HG02571 (cell line): ENCODE results near the gene HMGCL.
A peak's percentile ranks its signal among the peaks of the same experiment; 100 is the strongest.
"Not testable (repeated sequence)": the region's sequence is repeated elsewhere in the genome, so short reads cannot be mapped to it uniquely, and the experiment has no call there.

ENCODE experiments used
- ATAC-seq: cut with Tn5 transposase; IDR thresholded peaks from one replicate; pipeline ENCODE4 v1.9.1; 2021; ENCODE audit warnings: mild to moderate bottlenecking, moderate library complexity; ENCODE audit not compliant: unreplicated experiment

The HMGCL gene

DNA sequence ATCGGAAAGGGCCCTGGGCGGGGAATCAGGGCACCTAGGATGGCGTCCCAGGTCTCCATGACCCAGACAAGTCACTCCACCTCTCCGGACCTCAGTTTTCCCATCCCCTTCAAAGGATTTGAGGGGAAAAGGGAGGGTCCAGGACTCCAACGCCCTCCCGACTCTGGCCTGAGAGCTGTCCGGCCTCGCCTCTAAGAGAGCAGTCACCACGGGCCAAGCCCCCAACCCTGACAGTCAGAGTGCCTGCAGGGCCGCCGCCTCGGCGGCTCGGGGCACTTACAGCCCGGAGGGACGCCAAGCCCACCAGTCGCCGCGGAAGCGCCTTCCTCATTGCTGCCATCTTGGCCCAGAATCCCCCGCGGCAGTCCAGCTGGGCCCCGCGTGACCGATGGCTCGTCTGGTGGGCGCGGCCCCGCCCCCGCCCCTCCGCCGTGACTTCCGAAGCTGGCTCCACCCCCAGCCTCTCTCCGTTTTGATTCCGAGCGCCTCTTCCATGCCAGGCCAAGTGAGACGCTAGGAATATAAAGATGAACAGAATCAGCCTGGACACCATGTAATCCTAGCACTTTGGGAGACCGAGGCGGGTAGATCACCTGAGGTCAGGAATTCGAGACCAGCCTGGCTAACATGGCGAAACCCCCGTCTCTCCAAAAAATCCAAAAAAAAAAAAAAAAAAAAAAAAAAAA lies at the start of gene HMGCL:
TSS of gene HMGCL (minus strand) at position 354 of the 686 bp plus-strand sequence. CDS start at position 340, 14 bp downstream.
- ATAC-seq = peak; percentile 80

DNA sequence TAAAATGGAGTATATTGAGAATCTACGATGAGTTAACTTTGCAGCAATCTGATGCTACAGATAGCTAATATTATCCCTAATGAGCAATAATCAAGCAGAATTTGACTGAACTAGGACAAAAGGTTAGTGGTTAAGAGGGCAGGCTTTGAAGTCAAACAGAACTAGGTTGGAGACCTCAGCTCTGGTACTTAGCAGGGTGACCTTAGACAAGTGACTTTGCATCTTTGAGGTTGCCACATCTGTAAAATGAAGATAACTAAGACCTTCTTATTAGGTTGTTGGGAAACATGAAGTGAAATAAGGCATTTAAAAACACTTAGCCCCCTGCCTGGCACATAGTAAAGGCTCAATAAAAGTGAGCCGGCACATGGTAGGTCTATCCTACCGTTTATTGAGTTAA lies 47.2 kb upstream of the HMGCL start:
- no peak for ATAC-seq

DNA sequence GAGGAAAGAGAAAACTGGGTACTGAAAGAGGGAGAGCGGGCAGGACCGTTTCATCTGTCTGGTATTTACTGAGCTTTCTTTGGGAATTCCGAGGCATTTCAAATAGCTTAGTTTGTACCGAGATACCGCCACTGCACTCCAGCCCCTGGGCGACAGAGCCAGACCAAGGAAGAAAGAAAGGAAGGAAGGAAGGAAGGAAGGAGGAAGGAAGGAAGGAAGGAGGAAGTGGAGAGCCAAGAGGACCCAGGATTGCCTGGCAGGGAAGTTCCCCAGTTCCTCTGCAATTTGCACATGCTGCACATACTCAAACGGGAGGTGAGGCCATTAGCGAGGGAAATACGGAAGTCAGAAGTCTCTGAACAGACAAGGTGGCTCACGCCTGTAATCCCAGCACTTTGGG lies 43.8 kb upstream of the HMGCL start:
- no peak for ATAC-seq

DNA sequence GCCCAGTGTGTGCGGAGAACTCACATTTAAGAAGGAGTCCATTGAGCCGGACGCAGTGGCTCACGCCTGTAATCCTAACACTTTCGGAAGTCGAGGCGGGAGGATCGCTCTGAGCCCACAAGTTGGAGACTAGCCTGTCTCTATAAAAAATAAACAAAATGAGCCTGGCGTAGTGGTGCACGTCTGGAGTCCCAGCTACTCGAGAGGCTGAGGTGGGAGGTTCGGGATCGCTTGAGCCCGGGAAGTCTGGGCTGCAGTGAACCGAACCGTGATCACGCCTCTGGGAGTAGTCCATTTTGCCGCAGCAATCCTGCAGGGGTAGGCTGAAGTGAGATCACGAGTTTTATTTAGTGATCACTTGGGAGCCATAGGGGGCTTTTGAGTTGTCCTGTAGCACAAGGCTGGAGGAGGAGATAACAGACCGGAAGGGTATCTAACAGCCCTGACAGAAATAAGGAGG lies 43.4 kb upstream of the HMGCL start:
- ATAC-seq = no peak

DNA sequence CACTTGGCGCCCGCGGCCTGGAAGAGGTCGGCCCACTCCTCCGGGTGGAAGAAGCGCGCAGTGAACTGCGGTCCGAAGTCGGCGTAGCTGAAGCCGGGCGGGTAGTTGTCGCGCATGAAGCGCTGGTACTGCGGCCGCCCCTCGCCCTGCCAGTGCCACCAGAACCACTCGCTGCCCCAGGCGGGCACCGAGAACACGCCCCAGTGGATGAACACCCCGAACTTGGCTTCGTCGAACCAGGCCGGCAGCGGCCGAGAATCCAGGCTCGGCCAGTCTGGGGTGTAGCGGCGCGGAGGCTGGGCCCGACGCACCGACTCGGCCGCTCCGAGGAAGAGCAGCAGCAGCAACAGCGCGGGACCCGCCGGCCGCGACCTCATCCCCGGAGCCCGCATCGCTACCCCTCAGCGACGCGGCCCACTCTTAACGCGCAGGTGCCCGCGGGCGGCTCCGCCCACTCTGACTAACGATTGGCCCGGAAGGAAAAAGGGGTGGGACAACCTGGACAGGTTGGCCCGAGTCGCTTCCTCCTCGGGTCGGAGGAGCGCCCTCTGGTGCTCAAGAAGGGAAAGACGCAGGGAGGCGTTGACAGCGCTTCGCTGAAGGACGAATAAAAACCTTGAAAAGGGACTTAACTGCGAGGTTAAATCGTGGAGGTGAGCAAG lies 42.8 kb upstream of the HMGCL start, which contains the start of gene FUCA1:
TSS of gene FUCA1 (minus strand) at position 396 of the 662 bp plus-strand sequence. CDS start at position 392, 4 bp downstream.
- ATAC-seq = peak; percentile 95

DNA sequence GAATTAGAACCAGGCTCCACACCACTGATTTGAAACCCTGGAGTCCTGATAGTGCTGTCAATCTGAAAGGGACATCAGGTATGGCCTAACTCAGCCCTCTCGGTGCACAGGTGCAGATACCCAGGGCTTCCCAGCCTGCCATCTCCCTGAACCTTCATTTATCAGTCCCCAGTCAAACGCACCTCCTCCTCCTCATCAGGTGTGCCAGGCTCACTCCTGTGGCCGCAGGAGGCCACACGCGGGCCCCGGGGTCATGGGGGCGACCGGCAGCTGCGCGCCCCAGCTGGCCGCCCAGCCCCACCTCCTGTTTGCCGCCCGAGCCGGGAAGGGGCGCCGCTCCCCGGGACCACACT lies 42.3 kb upstream of the HMGCL start:
- ATAC-seq = no peak

DNA sequence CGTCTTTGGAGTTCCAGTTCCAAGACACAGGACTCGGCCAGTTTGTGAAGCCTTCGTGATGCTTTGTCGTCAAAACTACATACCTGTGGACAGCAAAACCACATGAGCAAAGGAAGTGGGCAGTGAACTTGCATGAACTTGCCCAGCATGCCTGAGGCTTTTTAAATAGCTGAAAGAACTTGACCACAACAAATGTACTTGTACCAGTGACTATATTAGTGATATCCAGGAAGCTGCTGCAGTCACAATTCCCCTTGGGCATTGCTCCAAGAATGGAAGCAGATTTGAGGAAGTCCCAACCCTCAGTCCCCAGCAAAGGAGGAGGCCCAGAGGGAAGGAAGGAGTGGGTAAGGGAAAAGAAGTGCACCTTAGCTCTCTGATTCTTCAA lies 40.3 kb upstream of the HMGCL start:
- ATAC-seq = no peak

DNA sequence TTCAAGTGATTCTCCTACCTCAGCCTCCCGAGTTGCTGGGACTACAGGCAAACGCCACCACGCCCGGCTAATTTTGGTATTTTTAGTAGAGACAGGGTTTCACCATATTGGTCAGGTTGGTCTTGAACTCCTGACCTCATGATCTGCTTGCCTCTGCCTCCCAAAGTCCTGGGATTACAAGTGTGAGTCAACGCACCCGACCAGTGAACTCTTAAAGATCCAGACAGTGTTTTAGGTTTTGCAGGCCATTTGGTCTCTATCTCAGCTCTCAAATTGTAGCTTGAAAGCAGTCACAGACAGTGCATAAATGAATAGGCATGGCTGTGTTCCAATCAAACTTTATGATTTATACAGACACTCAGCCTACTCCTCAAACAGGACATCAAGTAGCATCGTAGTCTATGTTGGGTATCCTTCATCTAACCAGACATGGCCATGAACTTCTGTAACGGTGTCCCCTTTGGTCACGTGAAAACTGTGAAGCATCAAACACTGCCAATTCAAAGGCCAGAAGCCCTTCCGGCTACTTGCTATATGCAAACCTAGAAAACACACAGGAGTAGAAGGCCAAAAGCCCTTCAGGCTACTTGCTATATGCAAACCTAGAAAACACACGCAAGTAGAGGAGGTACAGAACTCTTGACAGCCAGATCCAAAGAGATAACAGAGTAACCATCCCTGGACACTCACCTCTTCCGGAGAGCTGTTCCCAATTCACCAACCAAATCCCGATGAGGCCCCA lies 39.7 kb upstream of the HMGCL start:
- no peak for ATAC-seq

DNA sequence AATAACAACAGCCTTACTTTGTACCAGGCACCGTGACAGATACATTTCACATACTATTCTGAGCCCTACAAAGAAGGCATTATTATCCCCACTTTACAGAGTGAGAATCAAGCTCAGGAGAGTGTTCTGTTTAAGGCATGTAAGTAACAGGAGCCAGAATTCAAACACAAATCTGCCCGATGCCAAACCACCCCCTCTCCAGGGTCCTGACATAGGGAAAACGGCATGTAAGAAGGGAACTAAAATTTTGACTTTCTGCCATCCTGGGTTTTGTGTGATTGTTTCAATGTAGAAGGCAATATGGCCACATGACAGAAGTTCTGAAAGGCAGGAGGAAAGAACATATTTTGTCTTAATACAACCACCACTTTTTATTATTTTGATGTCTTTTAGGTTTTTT lies 37.4 kb upstream of the HMGCL start:
- no peak for ATAC-seq

DNA sequence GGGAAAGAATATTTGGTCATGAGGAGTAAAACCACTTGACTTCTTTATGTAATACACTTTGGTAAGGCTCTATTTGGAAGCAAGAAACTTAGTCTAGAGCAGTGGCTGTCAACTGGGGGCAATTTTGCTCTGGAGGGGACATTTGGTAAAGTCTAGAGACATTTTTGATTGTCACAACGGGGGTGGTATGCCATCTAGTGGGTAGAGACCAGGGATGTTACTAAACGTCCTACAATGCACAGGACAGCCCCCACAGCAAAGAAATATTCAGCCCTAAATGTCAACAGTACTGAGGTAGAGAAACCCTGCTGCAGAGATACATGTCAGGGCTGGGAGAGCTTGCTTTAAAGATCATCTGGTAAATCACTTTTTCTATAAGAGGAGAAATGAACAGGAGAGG lies 29.3 kb upstream of the HMGCL start:
- no peak for ATAC-seq

DNA sequence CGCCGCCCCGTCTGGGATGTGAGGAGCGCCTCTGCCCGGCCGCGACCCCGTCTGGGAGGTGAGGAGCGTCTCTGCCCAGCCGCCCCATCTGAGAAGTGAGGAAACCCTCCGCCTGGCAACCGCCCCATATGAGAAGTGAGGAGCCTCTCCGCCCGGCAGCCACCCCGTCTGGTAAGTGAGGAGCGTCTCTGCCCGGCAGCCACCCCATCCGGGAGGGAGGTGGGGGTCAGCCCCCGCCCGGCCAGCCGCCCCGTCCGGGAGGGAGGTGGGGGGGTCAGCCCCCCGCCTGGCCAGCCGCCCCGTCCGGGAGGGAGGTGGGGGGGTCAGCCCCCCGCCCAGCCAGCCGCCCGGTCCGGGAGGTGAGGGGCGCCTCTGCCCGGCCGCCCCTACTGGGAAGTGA lies 27.9 kb upstream of the HMGCL start:
- not testable (repeated sequence) for ATAC-seq

DNA sequence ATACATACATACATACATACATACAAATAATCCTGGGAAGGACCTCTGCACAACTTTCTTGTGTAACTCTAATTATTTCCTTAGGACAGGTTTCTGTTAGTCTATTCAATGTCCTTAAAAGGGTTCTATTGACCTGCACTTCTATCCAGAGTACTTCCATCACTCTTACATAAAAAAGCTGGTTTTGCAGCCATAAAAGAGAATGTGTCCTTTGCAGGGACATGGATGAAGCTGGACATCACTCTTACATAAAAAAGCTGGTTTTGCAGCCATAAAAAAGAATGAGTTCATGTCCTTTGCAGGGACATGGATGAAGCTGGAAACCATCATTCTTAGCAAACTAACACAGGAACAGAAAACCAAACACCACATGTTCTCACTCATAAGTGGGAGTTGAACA lies 26.2 kb upstream of the HMGCL start:
- ATAC-seq = not testable (repeated sequence)

DNA sequence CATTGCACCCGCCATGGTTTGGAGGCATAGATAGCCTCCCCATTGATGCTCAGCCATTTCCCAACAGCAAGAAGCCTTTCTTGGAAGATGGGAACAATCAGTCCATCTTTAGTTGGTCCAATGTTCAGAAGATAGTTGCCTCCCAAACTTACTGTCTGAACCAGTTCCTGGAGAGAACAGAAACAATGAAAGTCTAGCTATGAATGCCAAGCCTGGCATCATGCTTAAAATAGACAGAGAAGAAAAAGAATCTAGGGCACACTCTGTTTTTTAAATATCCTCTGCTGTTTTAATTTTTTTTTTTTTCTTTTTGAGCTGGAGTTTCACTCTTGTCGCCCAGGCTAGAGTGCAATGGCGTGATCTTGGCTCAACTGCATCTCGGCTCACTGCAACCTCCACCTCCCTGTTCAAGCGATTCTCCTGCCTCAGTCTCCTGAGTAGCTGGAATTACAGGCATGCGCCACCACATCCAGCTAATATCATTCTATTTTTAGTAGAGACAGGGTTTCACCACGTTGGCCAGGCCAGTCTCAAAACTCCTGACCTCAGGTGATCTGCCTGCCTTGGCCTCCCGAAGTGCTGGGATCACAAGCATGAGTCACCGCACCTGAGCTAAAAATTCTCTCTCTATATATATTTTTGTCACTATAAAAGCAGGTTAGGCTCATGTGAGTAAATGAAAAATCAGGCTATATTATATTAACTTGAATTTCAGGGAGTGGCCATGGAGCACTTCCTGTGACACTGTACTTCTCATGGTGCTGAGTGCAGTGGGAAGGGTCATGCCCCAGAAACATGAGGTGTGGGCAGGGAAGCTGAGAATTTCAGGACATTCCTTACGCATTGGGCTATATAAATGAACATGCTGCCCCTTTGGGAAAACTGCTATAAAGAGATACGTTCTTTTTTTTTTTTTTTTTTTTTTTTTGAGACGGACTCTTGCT lies 23.7 kb upstream of the HMGCL start:
- ATAC-seq = no peak

DNA sequence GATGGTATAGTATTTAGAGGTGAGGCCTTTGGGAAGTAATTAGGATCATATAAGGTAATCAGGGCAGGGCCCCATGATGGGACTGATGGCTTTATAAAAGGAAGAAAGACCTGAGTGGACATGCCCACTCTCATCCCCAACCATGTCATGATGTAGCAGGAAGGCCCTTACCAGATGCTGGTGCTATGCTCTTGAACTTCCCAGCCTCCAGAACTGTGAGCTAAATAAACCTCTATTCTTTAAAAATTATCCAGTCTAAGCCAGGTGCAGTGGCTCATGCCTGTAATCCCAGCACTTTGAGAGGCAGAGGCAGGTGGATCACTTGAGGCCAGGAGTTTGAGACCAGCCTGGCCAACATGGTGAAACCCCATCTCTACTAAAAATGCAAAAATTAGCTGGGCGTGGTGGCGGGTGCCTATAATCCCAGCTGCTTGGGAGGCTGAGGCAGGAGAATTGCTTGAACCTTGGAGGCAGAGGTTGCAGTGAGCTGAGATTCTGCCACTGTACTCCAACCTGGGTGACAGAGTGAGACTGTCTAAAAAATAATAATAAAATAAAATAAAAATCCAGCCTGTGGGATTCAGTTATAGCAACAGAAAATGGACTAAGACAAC lies 22.4 kb upstream of the HMGCL start:
- not testable (repeated sequence) for ATAC-seq

DNA sequence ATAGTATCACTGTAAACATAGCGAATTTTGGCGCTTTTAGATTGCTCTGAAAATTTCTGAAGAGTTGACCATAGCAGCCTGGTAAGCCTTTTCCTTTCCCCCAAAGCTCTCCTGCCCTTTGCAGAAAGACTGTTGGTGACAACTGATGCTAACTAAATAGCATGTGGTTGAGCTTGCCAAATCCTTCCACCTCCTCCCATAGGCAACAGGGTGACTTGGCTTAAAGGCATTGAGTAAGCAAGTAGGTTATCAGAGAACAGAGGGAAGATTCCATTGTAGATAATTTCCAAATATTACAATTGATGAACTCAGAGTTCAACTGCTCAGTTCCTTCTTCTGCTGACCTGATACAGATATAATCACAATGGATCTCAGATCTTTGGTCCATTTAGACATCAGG lies 19.9 kb upstream of the HMGCL start:
- ATAC-seq = no peak

DNA sequence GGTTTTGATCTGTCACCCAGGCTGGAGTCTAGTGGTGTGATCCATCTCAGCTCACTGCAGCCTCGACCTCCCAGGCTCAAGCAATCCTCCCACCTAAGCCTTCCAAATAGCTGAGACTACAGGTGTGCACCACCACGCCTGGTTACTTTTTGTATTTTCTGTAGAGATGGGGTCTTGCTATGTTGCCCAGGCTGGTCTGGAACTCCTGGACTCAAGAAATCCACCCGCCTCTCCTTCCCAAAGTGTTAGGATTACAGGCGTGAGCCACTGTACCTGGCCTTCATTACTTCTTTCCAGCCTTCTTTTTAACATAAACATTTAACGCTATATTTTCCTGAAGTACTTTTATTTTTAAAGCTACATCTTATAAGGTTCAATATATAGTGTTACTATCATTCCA lies 18.4 kb upstream of the HMGCL start:
- no peak for ATAC-seq

DNA sequence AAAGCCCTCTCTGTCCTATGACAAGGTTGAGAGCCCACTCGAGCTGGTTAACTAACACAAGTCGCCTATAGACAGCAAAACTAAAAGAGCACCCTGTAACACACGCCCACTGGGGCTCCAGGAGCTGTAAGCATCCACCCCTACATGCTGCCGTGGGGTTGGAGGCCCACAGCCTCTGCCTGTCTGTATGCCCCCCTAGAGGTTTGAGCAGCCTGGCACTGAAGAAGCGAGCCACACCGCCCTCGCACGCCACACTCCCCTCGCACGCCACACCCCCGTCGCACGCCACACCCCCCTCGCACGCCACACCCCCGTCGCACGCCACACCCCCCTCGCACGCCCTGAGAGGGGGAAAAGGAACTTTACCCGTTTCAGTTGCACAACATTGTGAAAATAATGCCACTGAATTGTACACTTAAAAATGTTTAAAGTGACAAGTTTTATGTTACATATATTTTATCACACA lies 13.2 kb upstream of the HMGCL start:
- no peak for ATAC-seq

DNA sequence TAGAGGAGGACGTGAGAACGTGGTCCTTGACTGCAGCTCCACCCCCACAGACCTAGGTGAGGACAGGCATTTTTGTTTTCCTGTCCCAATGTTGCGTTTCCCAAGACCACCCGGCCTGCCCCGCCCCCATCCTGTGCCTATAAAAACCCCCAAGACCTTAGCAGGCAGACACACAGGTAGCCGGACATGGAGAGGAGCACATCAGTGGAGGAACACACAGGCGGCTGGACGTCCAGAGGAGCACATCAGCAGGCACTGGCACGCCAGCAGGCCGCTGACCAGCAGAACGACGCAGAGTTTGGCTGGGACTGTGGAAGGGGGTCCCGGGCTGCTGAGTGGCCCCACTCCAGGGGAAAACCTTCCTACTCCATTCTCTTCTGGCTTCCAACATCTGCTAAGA lies 12.7 kb upstream of the HMGCL start:
- no peak for ATAC-seq

DNA sequence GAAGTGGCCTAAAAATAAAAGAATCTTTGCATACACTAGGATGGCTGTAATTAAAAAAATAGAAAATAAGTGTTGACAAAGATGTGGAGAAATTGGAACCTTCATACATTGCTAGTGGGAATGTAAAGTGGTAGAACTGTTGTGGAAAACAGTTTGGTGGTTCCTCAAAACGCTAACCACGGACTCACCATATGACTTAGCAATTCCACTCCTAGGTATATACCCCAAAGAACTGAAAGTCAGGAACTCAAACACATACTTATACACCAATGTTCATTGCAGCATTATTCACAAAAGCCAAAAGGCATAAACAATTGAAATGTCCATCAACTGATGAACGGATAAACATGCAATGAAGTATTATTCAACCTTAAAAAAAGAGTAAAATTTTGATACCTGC lies 10.8 kb upstream of the HMGCL start:
- no peak for ATAC-seq

DNA sequence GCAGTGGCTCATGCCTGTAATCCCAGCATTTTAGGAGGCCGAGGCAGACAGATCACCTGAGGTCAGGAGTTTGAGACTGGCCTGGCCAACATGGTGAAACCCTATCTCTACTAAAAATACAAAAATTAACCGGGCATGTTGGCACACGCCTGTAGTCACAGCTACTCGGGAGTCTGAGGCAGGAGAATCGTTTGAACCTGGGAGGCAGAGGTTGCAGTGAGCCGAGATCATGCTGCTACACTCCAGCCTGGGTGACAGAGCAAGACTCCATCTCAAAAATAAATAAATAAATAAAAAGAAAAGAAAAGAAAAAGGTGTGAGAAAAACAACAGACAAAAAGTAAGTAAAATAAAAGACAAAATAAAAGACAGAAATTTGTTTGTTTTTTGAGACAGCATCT lies 8.9 kb upstream of the HMGCL start:
- not testable (repeated sequence) for ATAC-seq
